IMR-90 (cell line): ENCODE data around the gene ARMC5. TPM values are rescaled to one million over a fixed set of nuclear protein-coding genes. Genes with fewer than 3 reads are reported as not detected.

Experiments used
- ATAC-seq: fragments of 200-7000 bp; cut with Tn5 transposase; 2 replicates; pipeline ENCODE4 v1.9.1; 2020; ENCODE audit warnings: low read depth, mild to moderate bottlenecking, moderate library complexity
- BruUV-seq: library from RNA; stranded (reverse); fragments of 400-500 nt; replicated peaks from 2 replicates; lab custom pipeline; 2021; lab: Mats Ljungman, UMichigan
- CTCF ChIA-PET: fragments of 300-600 bp; formaldehyde crosslinking; extraction: SDS; loops from one replicate; lab custom pipeline; 2021; ENCODE audit warnings: antibody characterized with exemption; lab: Yijun Ruan, JAX
- POLR2A ChIA-PET: fragments of 300-600 bp; sonication (Branson Sonifier 250); formaldehyde crosslinking; loops from one replicate; lab custom pipeline; 2022; ENCODE audit warnings: antibody characterized with exemption; ENCODE audit not compliant: unreplicated experiment; lab: Charles Lee
- DNase-seq: peaks from one replicate; pipeline ENCODE4 v3.0.0; 2013
- H2AFZ ChIP-seq: replicated peaks from 2 replicates; pipeline ENCODE3; 2013; ENCODE audit warnings: low read length, mild to moderate bottlenecking; ENCODE audit not compliant: poor library complexity
- H2AK5ac ChIP-seq: 2 replicates; pipeline ENCODE4 v1.6.1; 2013; ENCODE audit warnings: low read depth, low read length, inconsistent platforms
- H2AK9ac ChIP-seq: replicated peaks from 2 replicates; pipeline ENCODE3; 2013; ENCODE audit warnings: mild to moderate bottlenecking, low read depth, low read length, moderate library complexity; ENCODE audit not compliant: poor library complexity
- H2BK120ac ChIP-seq: 2 replicates; pipeline ENCODE4 v1.6.1; 2013; ENCODE audit warnings: low read depth, low read length, inconsistent platforms
- H2BK15ac ChIP-seq: 3 replicates; pipeline ENCODE4 v1.6.1; 2013; ENCODE audit warnings: low read depth, low read length, inconsistent platforms
- H2BK20ac ChIP-seq: 2 replicates; pipeline ENCODE4 v1.6.1; 2013; ENCODE audit warnings: low read depth, mild to moderate bottlenecking, inconsistent platforms, low read length, moderate library complexity
- H2BK5ac ChIP-seq: 2 replicates; pipeline ENCODE4 v1.6.1; 2013; ENCODE audit warnings: mild to moderate bottlenecking, low read depth, low read length, inconsistent platforms; ENCODE audit not compliant: poor library complexity, severe bottlenecking
- H3K14ac ChIP-seq: replicated peaks from 2 replicates; pipeline ENCODE4 v1.6.1; 2013; ENCODE audit warnings: low read depth, low read length, inconsistent platforms
- H3K18ac ChIP-seq: 2 replicates; pipeline ENCODE4 v1.6.1; 2013; ENCODE audit warnings: low read depth, low read length, control low read depth
- H3K23ac ChIP-seq: 2 replicates; pipeline ENCODE4 v1.6.1; 2013; ENCODE audit warnings: low read depth, low read length, inconsistent platforms
- H3K27ac ChIP-seq: 2 replicates; pipeline ENCODE4 v1.5.1; 2013; ENCODE audit warnings: mild to moderate bottlenecking, control low read depth, low read length; ENCODE audit not compliant: insufficient read depth
- H3K27me3 ChIP-seq: 2 replicates; pipeline ENCODE4 v1.6.1; 2013; ENCODE audit warnings: low read length; ENCODE audit not compliant: control insufficient read depth, insufficient read depth
- H3K36me3 ChIP-seq: 2 replicates; pipeline ENCODE4 v1.6.1; 2013; ENCODE audit warnings: low read length, mixed read lengths; ENCODE audit not compliant: control insufficient read depth, insufficient read depth
- H3K4ac ChIP-seq: 2 replicates; pipeline ENCODE4 v1.6.1; 2013; ENCODE audit warnings: low read depth, low read length, inconsistent platforms
- H3K4me1 ChIP-seq: 2 replicates; pipeline ENCODE4 v1.6.1; 2013; ENCODE audit warnings: low read length, mixed read lengths; ENCODE audit not compliant: control insufficient read depth, insufficient read depth
- H3K4me2 ChIP-seq: 2 replicates; pipeline ENCODE4 v1.6.1; 2013; ENCODE audit warnings: low read depth, mild to moderate bottlenecking, control low read depth, low read length, moderate library complexity
- H3K4me3 ChIP-seq: 2 replicates; pipeline ENCODE4 v1.5.1; 2013; ENCODE audit warnings: low read depth, mild to moderate bottlenecking, control low read depth, low read length, moderate library complexity; ENCODE audit not compliant: insufficient read depth
- H3K56ac ChIP-seq: 2 replicates; pipeline ENCODE4 v1.6.1; 2013; ENCODE audit warnings: low read length, inconsistent platforms; ENCODE audit not compliant: insufficient read depth; ENCODE audit errors: extremely low read depth
- H3K79me1 ChIP-seq, 2 experiments: 2 replicates each; pipeline ENCODE4 v1.6.1; 2013; ENCODE audit warnings: low read length in 2 of 2, inconsistent platforms in 1 of 2, low read depth in 1 of 2
- H3K9ac ChIP-seq: 2 replicates; pipeline ENCODE4 v1.6.1; 2013; ENCODE audit warnings: low read depth, low read length, control low read depth
- H3K9me1 ChIP-seq: 2 replicates; pipeline ENCODE4 v1.6.1; 2013; ENCODE audit warnings: low read length, inconsistent platforms; ENCODE audit not compliant: insufficient read depth
- H3K9me3 ChIP-seq: 2 replicates; pipeline ENCODE4 v1.6.1; 2013; ENCODE audit warnings: low read length; ENCODE audit not compliant: control insufficient read depth, insufficient read depth
- H4K20me1 ChIP-seq: 2 replicates; pipeline ENCODE4 v1.6.1; 2013; ENCODE audit warnings: low read length, inconsistent platforms; ENCODE audit not compliant: insufficient read depth
- H4K5ac ChIP-seq: 2 replicates; pipeline ENCODE4 v1.6.1; 2013; ENCODE audit warnings: mild to moderate bottlenecking, low read depth, low read length, control low read depth
- H4K8ac ChIP-seq, 2 experiments: 2 replicates each; pipeline ENCODE4 v1.6.1; 2013; ENCODE audit warnings: low read depth in 2 of 2, low read length in 2 of 2, control low read depth in 1 of 2, inconsistent platforms in 1 of 2
- H4K91ac ChIP-seq: 2 replicates; pipeline ENCODE4 v1.6.1; 2013; ENCODE audit warnings: low read depth, low read length, inconsistent platforms; ENCODE audit not compliant: insufficient read depth
- FOS ChIP-seq: fragments of 150-350 bp; IDR thresholded peaks from 2 replicates; pipeline ENCODE4 v1.6.1; 2016; ENCODE audit warnings: low read depth, low read length
- MAFK ChIP-seq: IDR thresholded peaks from 2 replicates; pipeline ENCODE4 v1.6.1; 2012; ENCODE audit warnings: low read depth, low read length, improper control_type of control experiment
- NFE2L2 ChIP-seq: fragments of 150-350 bp; IDR thresholded peaks from 2 replicates; pipeline ENCODE4 v1.6.1; 2016; ENCODE audit warnings: low read depth, mild to moderate bottlenecking, low read length
- POLR2A ChIP-seq: IDR thresholded peaks from 2 replicates; pipeline ENCODE4 v1.6.1; 2012; ENCODE audit warnings: mild to moderate bottlenecking, low read depth, low read length
- SMC3 ChIP-seq: fragments of 150-350 bp; IDR thresholded peaks from 2 replicates; pipeline ENCODE4 v1.6.1; 2016; ENCODE audit warnings: low read depth, mild to moderate bottlenecking, antibody characterized with exemption, low read length, moderate library complexity
- WGBS, 2 experiments: methylation state at CpG; one replicate each; pipeline versions ENCODE4 v1.1.5 to v1.1.7; 2013; ENCODE audit warnings: missing lambda C conversion rate in 2 of 2; ENCODE audit not compliant: insufficient read length in 1 of 2; ENCODE audit errors: extremely low coverage in 2 of 2; 5-methylcytosine and 5-hydroxymethylcytosine counted together
- dilution Hi-C: fragments of 300-500 bp; cut with HindIII; formaldehyde crosslinking; loops from one replicate; pipeline ENCODE4 v1.14.3; 2018; ENCODE audit warnings: low sequenced_read_pairs; ENCODE audit not compliant: unreplicated experiment
- in situ Hi-C: fragments of 300-500 bp; cut with MboI; formaldehyde crosslinking; loops from 3 replicates; pipeline ENCODE4 v1.14.3; 2019; ENCODE audit warnings: low sequenced_read_pairs, inconsistent platforms, mixed read lengths
- intact Hi-C: fragments of 100-400 bp; cut with micrococcal nuclease; formaldehyde crosslinking; loops from 2 replicates; pipeline ENCODE4 v1.10.0; 2022
- polyA plus RNA-seq, 3 experiments: library from polyadenylated mRNA; depleted of rRNA; stranded (reverse); fragments of >200 nt; gene quantifications; 2 replicates each; pipeline ENCODE4 v1.2.3, GENCODE V29; 2012; ENCODE audit warnings: low replicate concordance in 1 of 3
- total RNA-seq: library from RNA; depleted of rRNA; stranded (reverse); fragments of >200 nt; gene quantifications from 2 replicates; pipeline ENCODE4 v1.2.3, GENCODE V29; 2012

ARMC5 gene
- total and polyA plus RNA-seq, 2 of the 4 experiments (the other 2 are of a cell fraction), result 2.3 to 7.5 TPM

DNA sequence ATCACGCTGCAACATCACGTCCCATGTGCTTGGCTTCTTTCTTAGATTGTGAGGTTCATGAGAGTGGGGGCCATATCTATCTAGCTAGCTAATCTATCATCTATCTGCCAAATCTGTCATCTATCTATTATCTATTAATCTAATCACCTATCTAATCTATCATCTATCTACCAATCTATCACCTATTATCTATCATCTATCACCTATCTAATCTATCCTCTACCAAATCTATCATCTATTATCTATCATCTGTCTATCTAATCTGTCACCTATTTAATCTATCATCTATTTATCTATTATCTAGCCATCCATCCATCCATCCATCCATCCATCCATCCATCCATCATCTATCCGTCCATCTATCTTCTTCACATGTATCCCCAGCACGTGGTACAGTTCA is 45.4 kb upstream of the ARMC5 start:
- no peaks in the 10 kb centered on the region for H3K4me1 ChIP-seq
- WGBS, 2 experiments, result 50% methylated on average over 1 of the region's 4 CpGs; no CpG with 5 or more reads in 1 of the 2 experiments
- in situ Hi-C loops (no loop called here), intact Hi-C loops (no loop called here), dilution Hi-C loops (no loop called here)
- H3K23ac ChIP-seq, result no peak overlapping the region
- H3K36me3 ChIP-seq, result no peaks in the 10 kb centered on the region
- H3K14ac ChIP-seq, result no peak overlapping the region
- H3K18ac ChIP-seq, result no peak overlapping the region
- no peak overlapping the region for H3K4ac ChIP-seq
- H3K4me3 ChIP-seq, result no peak overlapping the region
- H3K79me1 ChIP-seq, result no peaks in the 10 kb centered on the region
- peaks cover 18% of the 10 kb centered on the region for H3K27me3 ChIP-seq
- ChIA-PET CTCF (no interaction called here), POLR2A (no interaction called here)
- H4K5ac ChIP-seq, result no peak overlapping the region
- BruUV-seq, result no TSS peak
- no peak overlapping the region for H3K4me2 ChIP-seq
- no peak overlapping the region for H4K8ac ChIP-seq
- H2BK20ac ChIP-seq, result no peak overlapping the region
- H4K20me1 ChIP-seq, result no peaks in the 10 kb centered on the region
- no peaks in the 10 kb centered on the region for H3K9me1 ChIP-seq
- DNase-seq, result no peak
- no peak overlapping the region for H4K91ac ChIP-seq
- H2BK120ac ChIP-seq, result no peak overlapping the region
- ATAC-seq, result no peak
- H3K27ac ChIP-seq, result no peak overlapping the region
- no peaks in the 10 kb centered on the region for H3K9me3 ChIP-seq
- H3K56ac ChIP-seq, result no peak overlapping the region
- no peak overlapping the region for H2AFZ ChIP-seq
- no peak overlapping the region for H2AK9ac ChIP-seq
- no peak overlapping the region for H2AK5ac ChIP-seq
- H3K9ac ChIP-seq, result no peak overlapping the region
- H2BK5ac ChIP-seq, result no peak overlapping the region
- TF ChIP-seq SMC3 (no peak), POLR2A (no peak), NFE2L2 (no peak), MAFK (no peak), FOS (no peak)
- H2BK15ac ChIP-seq, result no peak overlapping the region
